Measurements from ENCODE around the gene NAA50.
A peak's percentile ranks its signal among the peaks of the same experiment; 100 is the strongest.

Gene NAA50

DNA sequence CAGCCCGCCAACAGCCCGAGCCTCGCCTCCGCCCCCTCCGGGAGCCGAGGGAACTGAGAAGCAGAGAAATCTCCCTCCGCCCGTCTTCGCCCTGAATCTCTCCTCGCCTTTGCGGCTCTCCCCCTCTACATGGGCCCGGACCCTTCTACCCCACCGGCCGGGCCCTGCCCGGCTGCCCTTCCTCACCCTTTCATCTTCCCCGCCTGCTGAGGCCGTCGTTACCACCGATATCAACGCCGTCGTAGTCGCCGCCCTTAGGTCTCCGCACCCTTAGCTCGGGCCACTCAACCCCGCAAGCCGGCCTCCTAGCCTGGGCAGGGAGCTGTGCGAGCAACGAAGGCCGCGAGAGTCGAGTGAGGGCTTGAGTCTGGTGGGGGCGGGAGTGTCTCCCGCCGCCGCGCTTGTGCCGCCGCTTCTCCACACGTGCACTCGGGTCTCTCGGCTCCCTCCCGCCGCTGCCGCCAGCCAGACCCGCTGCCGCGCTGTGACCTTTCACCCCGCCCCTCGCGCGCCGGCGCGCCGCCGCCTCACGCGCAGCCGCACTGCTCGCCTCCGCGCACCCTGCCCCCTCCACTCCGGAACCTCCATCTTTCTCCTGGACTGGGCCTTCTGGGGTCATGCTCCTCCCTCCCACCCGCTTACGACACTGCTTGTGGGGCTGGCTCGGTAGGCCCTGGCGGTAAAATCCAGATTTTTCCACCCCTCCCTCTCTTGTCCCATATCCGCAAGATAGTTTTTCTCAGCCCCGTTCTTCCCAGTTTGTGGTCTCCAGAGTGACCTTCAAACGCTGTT is at the start of gene NAA50:
NAA50 (minus strand) TSS at position 494 of the 792 bp plus-strand sequence; CDS start at position 194, 300 bp downstream.
- DNase-seq = peak; percentile 95

DNA sequence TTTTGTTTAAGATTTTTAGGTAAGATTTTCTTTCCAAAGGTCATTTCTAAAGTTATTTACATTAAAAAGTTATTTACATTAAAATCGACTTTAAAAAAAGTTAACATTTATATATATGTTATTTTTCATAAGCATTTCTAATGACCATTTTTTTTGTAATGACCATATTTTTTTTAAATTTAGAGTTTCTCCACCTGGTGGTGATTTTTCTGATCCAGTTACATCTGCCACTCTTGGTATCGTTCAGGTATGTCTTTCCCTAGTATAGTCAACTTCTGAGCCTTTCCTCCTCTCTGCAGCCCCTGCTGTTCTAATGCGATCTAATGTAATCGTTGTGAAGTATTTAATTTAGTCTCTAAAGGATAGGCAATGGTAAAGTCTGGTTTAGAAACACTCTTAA is 49.6 kb upstream of the NAA50 start:
- DNase-seq = no peak

DNA sequence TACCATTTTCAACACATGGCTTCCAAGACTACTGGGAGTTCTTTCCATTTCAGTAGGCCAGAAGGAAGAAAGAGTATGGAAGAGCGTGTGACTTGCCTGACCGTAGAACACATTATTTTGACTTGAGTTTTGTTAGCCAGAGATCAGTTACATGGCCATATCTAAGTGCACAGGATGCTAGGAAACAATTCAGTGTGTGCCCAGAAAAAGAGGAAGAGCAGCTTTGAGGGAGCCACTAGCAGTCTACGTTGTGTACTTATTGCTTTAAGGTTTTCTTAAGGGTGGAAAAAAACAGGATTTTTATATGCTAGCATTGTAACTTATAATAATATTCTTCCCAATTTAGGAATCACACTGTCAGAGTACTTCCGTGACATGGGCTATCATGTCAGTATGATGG is 48.5 kb upstream of the NAA50 start:
- DNase-seq = no peak

DNA sequence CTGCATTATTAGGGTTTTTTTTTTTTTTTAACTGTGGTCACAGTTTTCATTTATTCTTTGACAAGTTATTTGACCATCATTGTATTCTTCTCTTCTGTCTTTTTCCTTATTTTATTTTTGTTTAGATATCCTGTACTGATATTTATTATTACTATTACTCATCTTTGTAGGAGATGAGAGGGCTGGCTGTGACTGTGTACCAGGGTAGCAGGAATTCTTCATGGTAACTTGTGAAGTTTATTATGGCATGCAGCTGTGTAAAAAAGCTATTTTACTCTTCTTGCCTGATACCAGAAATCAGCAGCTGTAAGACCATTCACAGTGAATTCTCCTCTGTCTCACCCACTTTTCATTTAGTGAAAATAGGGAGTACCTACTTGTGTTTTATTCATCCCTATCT is 45.3 kb upstream of the NAA50 start:
- DNase-seq = no peak

DNA sequence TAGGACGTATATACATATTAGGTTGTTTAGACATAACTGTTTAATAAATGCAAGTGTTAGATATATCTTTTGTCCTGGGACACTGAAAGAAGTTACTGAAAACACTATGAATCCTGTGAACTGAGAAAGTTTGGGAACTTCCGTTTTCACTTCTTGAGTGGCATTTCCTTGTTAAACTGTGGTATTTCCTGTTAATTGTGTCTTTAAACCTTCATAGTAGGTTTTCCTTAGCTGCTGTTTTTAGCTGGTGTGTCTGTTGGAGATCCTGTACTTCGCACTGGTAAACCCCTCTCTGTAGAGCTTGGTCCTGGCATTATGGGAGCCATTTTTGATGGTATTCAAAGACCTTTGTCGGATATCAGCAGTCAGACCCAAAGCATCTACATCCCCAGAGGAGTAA is 37.9 kb upstream of the NAA50 start:
- no peak for DNase-seq

DNA sequence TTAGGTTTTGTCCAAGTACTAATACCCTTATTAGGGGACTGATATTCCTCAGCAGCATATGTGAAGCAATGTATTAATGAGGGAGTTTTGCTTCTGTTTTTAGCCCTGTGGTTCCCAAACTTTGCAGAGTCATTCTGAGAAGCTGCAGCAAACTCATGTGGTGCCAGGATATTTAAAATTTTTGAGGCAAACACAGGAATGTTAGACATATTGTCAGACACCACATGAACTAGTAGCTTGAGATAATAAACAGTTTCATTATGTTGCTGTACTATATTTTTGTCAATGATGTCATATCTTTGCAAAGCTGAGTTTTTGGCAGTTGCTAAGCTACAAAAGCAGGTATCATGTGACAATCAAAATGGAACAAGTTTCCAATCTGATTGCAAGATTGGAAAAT is 37.4 kb upstream of the NAA50 start:
- no peak for DNase-seq

DNA sequence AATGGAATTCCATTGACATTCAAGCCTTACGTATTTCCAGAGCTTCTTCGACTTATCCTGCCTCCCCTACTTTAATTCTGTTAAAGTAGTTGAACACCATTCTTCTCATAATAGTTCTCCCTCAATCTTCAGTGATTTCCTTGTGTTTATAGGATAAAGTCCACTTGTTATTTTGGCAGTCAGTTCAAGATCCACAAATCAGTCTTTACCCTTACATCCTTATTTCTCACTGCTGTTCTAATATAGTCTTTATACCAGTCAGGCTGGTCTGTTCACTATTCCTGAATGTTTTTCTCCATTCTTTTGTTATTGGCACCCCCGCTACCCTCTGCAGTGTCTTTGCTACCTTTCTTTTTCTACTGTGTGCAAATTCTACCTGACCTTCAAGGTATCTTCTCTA is 30.5 kb upstream of the NAA50 start:
- DNase-seq = no peak

DNA sequence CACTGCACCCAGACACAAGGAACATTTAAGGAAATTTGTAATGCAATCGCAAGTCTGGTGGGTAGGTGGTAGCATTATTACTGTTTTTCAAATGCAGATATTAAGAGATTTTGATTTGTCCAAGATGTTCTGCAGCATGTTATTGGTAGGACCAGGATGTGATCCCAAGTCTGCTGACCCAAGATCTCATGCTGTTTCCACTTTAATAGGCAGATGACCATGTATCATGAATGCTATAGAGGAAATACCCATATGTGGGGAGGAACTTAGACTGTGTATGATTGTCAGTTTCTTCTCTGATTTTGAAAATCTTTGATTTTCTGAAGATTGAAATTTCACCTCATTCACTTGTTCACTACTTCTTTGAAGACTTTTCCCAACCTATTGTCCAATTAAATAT is 29.5 kb upstream of the NAA50 start:
- DNase-seq = no peak

DNA sequence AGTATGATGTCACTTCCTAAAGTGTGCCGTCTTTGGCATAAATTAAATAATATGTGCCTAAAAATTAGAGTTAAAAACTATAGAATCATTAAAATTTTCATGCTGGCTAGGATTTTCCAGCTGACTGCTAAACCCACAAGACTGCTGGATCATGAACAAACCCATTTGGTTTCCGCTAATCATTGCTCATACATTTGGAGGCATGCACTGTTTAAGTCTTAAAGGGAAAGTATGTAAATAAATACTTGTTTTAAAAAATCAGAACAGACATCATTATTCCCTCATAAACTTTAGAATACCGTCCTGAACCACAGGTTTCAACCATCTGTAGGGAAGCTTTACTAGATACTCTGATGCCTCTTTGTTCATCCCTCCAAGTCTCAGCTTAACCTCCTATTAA is 27.3 kb upstream of the NAA50 start:
- DNase-seq = no peak

DNA sequence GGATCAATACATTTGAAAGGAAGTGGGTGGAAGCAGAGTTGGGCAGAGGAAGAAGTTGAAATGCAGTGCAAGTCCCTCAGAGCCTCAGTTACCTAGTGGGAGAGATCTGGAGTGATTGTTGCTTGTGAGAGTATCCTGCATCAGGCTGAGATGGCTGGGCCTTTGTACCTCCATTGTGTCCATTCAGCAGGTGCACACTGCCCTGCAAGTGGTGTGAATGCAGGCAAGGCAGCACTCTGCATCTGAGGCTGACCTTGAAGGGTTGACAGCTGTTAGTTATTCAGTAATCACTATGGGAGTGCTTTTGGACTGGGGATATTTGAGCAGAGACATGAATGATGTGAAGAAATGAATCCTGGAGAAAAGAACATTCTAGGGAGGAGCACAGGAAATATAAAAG is 25.9 kb upstream of the NAA50 start:
- DNase-seq = no peak

DNA sequence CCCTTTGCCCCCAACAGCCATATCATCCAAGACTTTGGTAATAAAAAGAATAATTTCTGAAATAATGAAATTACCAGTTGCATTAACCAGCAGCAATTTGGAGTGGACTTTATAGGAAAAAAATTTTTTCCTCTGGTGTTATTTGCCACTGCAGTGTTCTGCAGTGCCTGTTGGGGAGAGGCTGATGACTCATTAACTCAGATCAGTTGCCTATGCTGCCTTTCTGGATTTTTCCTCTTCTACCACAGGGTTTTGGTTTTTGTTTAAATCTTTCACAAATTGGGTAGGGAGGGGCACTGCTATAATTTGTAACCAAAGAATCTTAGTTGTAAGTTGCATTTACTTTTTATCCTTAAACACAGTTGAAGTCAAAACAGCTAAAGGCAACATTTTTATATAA is 23.5 kb upstream of the NAA50 start:
- no peak for DNase-seq

DNA sequence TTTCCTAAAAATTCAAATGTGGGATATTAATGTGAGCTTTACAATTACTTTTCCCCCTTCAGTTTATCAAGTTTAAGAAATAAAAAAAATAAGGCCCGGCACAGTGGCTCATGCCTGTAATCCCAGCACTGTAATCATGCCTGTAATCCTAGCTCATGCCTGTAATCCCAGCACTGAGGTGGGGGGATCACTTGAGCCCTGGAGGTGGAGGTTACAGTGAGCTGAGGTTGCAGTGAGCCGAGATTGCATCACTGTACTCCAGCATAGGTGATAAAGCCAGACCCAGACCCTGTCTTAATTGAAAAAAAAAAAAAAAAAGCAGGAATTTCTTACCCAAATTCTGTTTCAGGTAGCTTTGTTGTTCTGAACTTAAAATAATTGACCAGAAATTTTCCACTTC is 18.6 kb upstream of the NAA50 start:
- no peak for DNase-seq

DNA sequence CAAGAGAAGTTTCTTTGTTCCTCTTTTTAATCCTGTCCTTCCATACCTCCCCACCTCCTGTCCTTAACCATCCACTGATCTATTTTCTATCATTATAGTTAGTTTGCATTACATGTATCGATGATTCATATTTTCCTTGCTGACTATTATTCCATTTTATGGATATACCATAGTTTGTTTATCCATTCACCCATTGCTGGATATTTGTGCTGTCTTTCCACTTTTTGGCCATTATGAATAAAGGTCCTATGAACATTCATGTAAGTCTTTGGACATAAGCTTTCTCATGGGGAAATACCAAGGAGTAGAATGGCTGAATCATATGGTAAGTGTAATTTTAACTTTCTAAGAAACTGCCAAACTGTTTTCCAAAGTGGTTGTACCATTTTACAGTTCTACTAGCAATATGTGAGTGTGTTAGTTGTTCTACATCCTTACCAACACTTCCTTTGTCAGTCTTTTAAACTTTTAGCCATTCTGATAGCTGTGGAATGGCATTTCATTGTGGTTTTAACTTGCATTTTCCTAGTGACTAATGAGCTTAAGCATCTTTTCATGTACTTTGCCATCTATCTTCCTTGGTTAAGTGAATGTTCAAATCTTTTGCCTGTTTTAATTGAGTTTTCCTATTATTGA is 12.5 kb upstream of the NAA50 start:
- no peak for DNase-seq

DNA sequence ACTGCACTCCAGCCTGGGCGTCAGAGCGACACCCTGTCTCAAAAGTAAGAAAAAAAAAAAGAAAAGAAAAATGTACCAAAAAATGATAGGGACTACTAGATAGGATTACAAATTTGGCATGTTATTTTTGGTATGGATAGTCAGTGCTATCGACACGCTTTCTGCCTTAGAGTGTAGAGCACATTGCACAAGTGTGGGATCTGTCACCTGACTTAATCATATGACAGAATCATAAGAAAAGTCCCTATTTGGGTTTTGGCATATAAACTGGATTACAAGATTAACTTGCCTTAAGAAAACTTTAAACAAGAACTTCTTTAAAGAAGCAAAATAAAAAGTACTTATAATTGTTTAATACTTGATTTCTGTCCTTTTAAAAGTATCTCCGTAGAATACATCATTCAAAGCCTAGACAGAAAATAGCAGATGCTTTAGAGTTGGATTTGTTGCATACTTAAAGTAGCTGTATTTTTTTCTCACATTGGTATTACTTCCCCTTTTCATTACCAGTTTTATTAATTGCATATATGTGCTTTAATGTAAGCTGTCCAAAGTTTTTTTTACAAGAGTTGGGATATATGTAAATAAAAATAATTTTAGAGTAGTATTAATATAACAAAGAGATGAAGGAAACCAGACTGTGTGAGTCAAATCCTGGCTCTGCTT is 8.6 kb upstream of the NAA50 start:
- no peak for DNase-seq

DNA sequence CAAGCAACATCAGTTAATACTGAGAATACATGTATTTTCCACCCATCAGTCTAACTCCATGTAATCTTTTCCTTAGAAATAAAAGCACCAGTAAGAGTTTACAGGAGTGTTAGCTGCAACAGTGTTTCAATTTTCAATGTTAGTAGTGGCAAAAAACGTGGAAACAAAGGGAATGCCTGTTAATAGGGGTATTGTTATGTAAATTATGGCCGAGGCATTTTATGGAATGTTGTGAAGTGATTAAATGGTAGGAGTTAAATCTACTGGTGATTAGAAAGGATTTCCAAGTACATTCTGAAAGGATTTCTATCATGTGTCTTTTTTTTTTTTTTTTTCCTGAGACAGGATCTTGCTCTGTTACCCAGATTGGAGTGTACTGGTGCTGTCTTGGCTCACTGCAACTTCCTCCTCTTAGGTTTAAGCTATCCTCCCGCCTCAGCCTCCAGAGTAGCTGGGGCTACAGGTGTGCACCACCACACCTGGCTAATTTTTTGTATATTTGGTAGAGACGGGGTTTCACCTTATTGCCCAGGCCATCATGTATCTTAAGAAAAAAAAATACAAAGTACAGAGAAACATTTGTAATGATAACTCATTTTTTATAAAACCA is 7.4 kb upstream of the NAA50 start:
- DNase-seq = no peak

DNA sequence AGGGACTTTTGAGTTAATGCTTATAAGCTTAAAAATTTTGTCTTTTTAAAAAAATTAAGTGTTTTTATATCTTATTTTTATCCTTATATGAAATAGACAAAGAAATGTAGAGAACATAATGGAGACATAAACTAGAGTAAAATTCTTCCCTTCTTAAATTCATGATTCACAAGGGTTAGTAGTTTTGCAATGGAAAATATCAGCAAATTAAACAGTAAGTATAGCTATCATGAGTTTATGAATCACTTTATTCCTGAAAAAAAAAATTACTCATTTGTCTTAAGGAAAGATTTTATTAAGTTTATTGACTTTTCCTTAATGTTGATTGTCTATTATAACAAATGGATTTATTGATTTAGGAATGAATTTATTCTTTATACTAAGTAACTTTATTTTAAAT is 5.1 kb upstream of the NAA50 start:
- no peak for DNase-seq

DNA sequence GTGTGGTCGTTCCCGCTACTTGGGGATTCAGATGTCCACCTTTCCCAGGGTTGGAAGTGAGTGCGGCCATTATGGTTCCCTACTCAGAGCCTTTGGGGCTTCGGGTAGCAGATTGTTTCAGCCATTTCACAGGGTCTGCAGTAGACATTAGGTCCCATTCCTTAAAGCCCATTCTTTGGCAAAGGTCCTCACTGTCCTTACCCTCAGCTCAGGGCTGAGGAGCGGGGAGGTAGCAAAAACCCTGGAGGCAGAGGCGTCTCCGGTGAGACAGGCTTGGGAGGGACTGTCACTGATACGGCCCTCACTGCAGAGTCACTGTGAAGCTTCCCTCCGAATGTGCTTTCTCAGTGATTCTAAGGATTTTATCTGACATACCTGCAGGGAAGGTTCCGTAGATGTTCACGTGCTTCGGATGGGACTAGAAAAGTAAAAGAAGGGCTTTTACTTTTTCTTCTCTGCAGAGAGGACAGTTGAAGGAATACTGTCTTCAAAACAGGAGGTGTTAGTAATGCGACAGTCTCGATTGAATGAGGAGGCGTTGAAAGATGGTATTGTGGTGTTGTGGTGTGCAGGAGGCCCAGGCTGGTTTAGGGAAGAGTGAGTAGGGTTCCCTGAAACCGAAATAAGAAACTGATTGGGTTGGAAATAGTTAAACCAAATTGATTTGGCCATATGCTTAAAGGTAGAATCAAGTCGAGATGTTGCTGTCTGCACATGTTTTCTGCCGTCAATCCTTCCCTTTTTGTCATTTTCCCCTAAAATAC is 1.4 kb upstream of the NAA50 start:
- DNase-seq = peak; percentile 51

DNA sequence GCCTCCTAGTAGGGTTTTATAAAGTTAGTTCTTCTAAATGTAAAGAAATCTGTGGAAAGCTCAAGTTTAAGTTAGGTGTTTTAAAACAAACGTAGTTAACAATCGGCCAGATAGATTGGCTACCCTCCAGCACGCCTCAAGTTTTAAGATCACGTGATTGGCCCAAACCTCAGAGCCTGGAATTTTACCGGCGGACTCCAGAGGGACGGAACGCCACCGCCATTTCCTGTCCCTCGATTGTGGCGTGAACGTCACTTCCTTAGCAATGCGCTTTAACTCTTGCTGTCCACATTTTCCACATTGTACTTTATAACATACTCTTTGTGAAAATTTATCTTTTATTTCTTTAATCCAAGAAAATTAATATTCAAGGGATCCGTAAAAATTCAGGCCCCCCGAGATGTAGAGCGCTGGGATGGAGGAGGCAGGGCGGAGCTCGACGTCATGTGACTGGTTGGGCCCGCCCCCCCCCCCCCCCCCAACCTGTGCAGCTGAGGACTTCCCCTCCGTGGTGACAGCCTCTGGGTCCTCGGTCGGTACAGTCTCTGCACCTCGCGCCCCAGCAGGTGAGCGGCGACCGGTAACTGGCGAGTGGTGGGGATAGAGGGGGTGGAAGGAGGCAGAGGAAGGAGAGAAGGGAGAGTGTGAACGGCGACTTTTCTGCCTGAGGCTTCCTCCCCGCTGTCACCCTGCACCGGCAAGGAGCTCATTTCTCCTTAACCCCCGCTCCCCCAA is 666 bp upstream of the NAA50 start, which contains the start of gene ATP6V1A:
ATP6V1A (plus strand) TSS at position 488 of the 735 bp plus-strand sequence. CDS start 31,719 bp downstream, outside the sequence.
- peak; percentile 84 for DNase-seq

DNA sequence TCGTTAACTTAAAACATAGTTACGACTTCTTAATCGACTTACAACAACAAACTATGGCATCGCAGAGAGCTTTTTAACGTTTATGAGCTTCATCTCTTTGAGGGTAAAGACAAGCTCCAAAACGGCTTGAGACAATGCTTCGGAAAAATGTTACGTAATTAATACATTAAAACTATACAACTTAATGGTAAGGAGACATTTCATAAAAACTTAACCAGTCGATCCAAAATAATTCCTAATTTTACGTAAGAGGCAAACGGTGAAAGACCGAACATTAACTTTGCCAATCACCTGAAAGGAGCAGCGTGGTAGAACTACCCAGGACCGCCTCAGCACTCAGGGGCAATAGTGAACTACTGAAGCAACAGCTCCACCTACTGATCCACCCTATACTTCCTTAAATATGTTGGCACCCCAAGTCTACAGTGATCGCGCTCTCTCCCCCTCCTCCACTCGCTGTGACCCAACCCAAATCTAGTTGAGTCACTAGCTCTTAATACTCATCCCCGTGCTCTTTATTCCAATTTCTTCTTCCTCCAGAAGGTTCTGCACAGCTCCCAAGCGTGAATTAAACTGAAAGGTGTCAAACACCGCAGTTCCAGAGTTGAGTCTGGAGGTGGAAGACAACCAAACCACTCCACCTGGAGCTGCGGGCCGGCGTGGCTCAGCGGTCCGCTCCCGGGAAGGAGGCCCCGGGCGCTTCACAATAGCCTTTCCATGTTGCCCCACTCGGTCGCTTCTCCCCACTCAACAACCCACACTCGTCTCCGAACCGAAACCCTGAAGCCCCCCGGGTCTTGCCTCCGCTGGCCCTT is 901 bp downstream of the NAA50 start:
- peak; percentile 81 for DNase-seq

DNA sequence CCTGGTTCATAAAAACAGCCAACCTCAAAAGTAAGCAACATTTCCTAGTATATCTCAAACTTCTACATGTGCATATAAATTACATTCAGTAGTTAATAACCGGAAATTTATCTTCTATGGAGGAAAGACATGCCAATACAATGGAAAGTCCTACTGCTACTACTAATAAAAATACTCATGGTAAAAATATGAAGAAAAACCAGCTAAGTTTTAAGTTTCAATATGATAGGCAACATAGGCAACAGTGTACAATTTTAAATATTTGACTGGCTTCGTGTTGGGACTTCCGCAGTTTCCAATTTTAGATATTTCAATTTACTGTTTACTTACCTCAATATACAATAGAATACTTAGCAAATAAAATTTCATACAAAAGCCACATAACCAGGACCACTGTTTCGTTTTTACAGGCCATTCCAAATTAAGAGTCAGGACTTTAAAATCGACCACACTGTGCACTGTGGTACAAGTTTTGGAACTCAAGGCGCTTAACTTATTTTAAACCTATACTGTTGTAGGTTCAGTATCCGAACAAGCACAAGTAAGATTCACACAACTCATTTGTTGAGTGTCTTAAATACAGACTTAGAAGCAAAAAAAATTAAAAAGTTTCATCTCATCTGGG is 2.9 kb downstream of the NAA50 start:
- DNase-seq = no peak

DNA sequence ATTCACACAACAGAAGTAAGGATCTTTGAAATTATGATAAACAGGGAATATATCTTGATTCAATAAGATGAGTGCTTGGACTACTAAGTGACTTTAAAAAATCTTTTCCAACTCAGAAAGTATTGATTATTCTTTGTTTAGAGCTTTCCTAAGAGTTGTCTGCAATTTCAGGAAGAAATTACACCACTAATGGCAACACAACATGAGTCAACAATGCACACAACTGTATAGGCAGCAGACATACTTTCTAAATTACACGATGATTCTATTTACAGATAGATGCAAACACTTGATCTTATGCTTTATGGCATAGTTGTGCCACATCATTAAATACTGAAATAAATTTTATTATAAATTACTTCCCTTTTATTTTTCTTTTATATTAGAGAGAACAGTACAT is 4.4 kb downstream of the NAA50 start:
- no peak for DNase-seq

All from activated naive CD4-positive, alpha-beta T cell treated with Interleukin-2 at 50 U/mL for 16 hours (primary cell).